KG1 (cell line): ENCODE results near the gene REEP2.
"Not testable (repeated sequence)": the region's sequence is repeated elsewhere in the genome, so short reads cannot be mapped to it uniquely, and the experiment has no call there.

Experiments
- DNase-seq: peaks from one replicate; lab custom pipeline; 2025; lab: John Stamatoyannopoulos, UW

Gene REEP2

DNA sequence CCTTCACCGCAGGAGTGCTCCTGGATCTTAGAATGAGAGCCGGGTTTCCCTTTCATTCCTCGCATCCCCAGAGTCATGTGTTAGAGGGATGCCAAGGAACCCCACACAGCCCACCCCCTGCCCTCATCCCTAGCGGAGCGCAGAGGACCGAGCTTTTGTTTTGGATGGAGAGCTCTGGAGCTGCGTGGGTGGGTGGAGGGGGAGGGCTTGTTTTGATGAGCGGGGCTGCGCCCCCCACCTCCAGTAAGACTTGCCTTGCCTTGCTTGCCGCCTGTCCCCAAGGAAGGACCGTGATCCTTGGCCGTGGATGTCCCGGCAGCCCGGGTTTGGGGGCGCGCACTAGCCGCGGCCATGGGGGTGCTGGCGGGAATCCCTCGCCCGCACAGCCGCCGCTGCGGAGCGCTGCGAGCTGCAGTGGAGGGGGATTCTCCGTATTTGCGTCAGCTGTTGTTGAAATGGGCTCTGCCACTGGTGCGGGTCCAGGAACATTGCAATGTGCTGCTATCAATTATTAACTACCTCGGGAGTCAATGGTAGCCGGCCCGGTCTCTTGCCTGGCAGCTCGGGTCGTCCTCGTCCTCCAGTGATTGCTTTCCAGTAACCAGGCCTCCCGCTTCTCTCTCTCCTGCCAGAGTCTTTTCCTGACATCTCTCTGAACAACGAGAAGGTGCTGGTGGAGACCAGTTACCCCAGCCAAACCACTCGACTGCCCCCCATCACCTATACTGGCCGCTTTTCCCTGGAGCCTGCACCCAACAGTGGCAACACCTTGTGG, 27.5 kb downstream of the REEP2 start:
- DNase-seq = no peak

- no peak for DNase-seq
Observed at GRCh38 chr5:138466900-138467710, 28.2 kb downstream of the REEP2 start.

- DNase-seq = no peak
Observed at GRCh38 chr5:138467711-138468132, 28.9 kb downstream of the REEP2 start.

GRCh38 chr5:138468133-138468965, 29.5 kb downstream of the REEP2 start:
- no peak for DNase-seq

- no peak for DNase-seq
Observed at GRCh38 chr5:138468966-138469539, 30.2 kb downstream of the REEP2 start.

DNA sequence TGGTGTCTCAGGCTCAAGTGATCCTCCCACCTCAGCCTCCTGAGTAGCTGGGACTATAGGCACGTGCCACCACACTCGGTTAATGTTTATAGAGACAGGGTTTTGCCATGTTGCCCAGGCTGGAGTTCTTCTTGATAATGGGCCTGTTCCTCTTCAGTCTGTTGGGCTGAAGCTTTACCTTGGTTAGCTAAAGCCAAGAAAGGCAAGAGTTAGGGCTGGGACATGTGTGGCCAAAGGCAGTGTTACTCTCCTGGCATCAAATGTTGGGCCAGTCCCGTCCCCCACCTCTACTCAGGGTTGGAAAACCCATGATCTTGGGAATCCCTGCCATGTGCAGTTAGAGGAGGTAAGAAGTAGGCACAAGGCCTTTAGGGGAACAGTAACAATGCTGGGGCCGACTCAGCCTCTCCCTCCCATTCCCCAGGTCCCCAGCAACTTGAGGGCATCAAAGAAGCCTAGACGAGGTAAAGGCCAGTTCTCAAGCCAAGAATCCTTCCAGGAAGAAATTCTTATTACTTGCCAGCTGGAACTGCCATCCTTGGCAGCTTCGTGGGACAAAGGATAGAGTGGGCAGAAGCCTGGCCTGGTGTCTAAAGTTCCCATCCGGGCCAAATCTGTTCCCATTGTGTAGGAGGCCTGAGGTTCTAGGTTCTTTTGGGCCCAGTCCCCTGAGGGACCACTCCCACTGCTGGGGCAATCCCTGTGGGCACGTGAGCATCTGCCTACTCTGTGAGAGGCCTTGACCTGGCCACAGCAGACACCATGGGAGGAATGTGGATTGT, 30.9 kb downstream of the REEP2 start:
- no peak for DNase-seq

- no peak for DNase-seq
Observed at GRCh38 chr5:138470322-138471051, 31.6 kb downstream of the REEP2 start.

DNA sequence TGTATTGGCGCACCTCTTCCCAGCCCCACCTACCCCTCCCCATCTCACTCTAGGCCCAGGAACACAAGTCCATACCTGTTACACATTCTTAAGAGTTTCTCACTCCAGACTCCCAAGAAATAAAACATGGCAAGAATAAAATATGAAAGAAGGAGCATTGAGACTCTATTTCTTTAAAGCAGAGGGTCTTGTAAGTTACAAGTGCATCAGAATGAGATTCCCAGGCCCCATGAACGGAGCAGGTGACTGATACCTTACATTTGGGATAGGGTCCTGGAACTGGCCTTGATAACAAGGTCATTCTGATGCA, 32.1 kb downstream of the REEP2 start:
- no peak for DNase-seq

- no peak for DNase-seq
Observed at GRCh38 chr5:138472353-138472752, 33.5 kb downstream of the REEP2 start.

- not testable (repeated sequence) for DNase-seq
Observed at GRCh38 chr5:138473151-138473550, 34.3 kb downstream of the REEP2 start.

DNA sequence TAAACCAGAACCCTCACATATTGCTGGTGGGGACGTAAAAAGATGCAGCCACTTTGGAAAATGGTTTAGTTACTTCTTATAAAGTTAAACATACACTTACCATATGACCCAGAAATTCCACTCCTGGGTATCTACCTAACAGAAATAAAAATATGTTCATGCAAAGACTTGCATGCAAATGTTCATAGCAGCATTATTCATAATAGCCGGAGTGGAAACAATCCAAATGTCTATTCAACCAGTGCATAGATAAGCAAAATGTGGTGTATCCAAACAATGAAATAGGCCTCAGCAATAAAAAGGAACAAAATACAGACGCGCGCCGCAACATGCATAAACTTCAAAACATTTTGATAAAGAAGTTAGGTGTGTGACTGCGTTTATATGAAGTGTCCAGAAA, 38.1 kb downstream of the REEP2 start:
- no peak for DNase-seq

DNA sequence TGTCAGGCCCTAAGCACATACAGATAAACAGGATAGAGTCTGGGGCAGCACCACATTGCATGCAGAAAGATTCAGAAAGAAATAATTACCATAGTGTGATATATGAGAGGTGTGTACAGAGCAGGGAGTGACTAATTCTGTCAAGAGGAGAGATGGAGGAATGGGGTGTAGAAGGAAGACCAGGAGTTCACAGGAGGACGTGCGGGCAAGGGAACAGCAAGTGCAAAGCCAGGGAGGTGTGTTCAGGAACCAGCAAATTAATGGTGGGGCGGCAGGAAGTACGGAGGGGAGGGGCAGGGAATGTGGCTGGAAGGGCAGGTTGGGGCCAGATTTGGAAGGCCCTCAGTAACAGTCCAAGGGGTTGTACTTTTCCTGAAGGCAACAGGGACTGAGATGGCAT, 43.8 kb downstream of the REEP2 start:
- DNase-seq = no peak

- no peak for DNase-seq
Observed at GRCh38 chr5:138488481-138488945, 49.7 kb downstream of the REEP2 start.

DNA sequence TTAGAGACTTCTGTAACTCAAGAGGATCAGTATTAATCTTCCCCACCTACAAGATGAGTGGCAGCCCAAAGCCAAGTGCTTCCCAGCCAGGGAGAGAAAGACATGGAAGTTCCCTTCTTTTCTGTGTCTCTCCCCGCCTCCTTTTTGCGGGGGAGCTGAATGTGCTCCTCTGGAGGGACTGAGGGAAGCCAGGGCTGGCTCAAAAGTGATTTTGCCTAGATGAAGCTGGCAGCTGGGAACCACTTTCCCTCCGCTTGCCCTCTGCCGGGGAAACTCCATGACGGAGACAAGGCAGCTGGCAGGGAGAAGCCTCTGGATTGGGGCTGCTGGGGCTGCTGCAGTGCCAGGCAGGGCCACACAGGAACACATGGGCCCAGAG, 50.8 kb downstream of the REEP2 start:
- no peak for DNase-seq

- DNase-seq = no peak
Observed at GRCh38 chr5:138490648-138491283, 51.9 kb downstream of the REEP2 start.

DNA sequence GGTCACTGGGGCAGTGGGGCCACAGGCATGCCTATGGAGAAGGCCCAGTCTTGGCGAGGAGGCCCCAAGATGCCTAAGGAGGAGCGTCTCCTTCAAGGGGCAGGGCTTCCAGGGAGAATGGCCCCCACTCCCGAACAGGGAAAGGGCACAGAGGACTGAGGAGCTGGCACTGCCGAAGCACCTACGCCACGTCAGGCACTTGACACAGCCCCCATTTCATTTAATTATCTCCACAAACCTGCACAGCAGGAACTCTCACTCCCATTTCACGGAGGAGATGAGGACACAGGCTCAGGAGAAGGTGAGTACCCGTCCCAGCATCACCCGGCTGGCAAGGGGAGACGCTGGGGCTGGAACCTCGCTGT, 52.4 kb downstream of the REEP2 start:
- DNase-seq = no peak

DNA sequence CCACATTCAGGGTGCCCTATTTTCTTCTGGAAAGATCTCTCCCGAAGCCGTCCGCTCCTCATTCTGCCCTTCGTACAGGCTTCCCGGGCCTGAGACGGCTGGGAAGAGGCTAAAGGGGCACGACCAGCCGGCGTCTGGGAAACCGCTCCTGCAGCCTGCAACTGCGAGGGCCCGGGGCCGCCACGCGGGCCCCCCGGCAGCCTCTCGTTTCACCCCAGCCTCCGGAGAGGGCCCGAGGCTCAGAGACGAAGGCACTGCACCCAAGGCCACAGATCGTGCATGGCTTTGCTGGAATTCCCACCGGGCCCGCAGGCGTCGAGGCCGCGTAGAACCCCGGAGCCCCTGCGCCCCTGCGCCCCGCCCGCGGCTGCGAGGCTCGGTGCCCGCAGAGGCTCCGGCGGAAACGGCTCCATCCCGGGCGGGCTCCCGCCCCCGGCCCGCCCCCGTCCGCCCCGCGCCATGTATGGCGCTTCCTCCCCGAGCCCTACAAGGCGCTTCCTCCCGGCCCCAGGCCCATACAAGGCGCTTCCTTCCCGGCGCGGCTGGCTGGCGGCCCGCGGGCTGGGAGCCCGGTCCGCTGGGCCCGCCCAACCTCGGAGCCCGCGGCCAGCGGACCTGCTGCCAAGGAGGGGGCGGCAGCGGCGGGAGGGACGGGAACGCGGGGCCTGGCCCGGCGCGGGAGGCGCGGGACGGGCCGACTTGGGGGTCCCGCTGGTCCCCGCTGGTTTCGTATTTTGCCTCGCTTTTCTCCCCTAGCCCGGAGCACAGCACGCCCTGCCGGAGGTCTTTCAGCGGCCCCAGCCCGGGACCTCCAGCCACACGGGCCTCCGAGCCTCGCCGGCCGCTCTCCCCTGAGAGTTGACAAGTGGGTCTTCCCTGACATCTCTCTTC, 53.1 kb downstream of the REEP2 start:
- DNase-seq = no peak

GRCh38 chr5:138492560-138493045, 53.7 kb downstream of the REEP2 start:
- DNase-seq = no peak

DNA sequence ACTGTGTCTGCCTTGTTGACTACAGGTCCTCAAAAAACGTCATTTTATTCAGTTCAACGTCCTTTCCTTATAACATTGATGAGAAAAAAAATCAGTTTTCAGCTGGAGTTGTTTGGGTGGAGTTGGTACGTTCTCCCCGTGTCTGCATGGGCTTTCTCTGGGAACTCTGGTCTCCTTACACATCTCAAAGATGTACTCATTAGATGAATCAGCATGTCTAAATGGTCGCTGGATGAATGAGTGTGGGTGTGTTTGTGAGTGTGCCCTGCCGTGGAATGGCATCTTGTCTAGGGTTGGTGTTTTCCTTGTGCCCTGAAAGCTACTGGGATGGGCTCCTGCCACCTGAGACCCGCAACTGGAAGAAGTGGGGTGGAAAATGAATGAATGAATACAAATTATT, 56.5 kb downstream of the REEP2 start:
- no peak for DNase-seq
